GM19238 (cell line): ENCODE data around the gene GPR132.

Experiments
- DNase-seq: peaks from one replicate; pipeline ENCODE4 v3.0.0; 2011; ENCODE audit warnings: low spot score; ENCODE audit not compliant: insufficient read length

The GPR132 gene

GRCh38 chr14:105023144-105023543, 42.1 kb downstream of the GPR132 start:
- DNase-seq: no peak

GRCh38 chr14:105022276-105022670, 43.0 kb downstream of the GPR132 start:
- no peak for DNase-seq

- DNase-seq: no peak
Observed at GRCh38 chr14:105021656-105022275, 43.5 kb downstream of the GPR132 start.

GRCh38 chr14:105020815-105021655, 44.2 kb downstream of the GPR132 start, which contains the start of gene CDCA4:
Gene CDCA4 (minus strand): TSS chr14:105021083. CDS start chr14:105011929, 9,154 bp downstream.
- peak; percentile 99 for DNase-seq

- DNase-seq: peak; percentile 39
Observed at GRCh38 chr14:105019861-105020814, 45.1 kb downstream of the GPR132 start.

- no peak for DNase-seq
Observed at GRCh38 chr14:105018414-105018813, 46.8 kb downstream of the GPR132 start.

GRCh38 chr14:105015905-105016304, 49.3 kb downstream of the GPR132 start:
- no peak for DNase-seq

- no peak for DNase-seq
Observed at GRCh38 chr14:105015242-105015641, 50.0 kb downstream of the GPR132 start.

- no peak for DNase-seq
Observed at GRCh38 chr14:105014631-105015030, 50.6 kb downstream of the GPR132 start.

GRCh38 chr14:105014032-105014431, 51.2 kb downstream of the GPR132 start:
- DNase-seq: no peak

- DNase-seq: no peak
Observed at GRCh38 chr14:105013150-105013785, 52.0 kb downstream of the GPR132 start.

GRCh38 chr14:105012171-105012985, 52.9 kb downstream of the GPR132 start:
- DNase-seq: no peak

- DNase-seq: no peak
Observed at GRCh38 chr14:105011312-105011990, 53.8 kb downstream of the GPR132 start.

- DNase-seq: no peak
Observed at GRCh38 chr14:105010891-105011291, 54.3 kb downstream of the GPR132 start.

- DNase-seq: no peak
Observed at GRCh38 chr14:105010106-105010505, 55.1 kb downstream of the GPR132 start.

- no peak for DNase-seq
Observed at GRCh38 chr14:105007593-105008264, 57.5 kb downstream of the GPR132 start.

GRCh38 chr14:105006831-105007592, 58.2 kb downstream of the GPR132 start:
- no peak for DNase-seq
